WTC11 (cell line): ENCODE results near the gene ZNF579.

Experiments used
- FOXK1 ChIP-seq: sonication (generic); formaldehyde crosslinking; IDR thresholded peaks from 2 replicates; pipeline ENCODE4 v1.8.0; 2022; ENCODE audit warnings: mild to moderate bottlenecking, moderate library complexity, missing genetic modification reagents
- JUN ChIP-seq: sonication (generic); formaldehyde crosslinking; IDR thresholded peaks from 2 replicates; pipeline ENCODE4 v1.8.0; 2023; ENCODE audit warnings: mild to moderate bottlenecking, missing genetic modification reagents
- MYBL2 ChIP-seq: sonication (generic); formaldehyde crosslinking; IDR thresholded peaks from 2 replicates; pipeline ENCODE4 v1.8.1; 2023; ENCODE audit warnings: mild to moderate bottlenecking, moderate library complexity, missing genetic modification reagents
- NFATC4 ChIP-seq: fragments of 250-450 bp; sonication (Bioruptor Pico); IDR thresholded peaks from 2 replicates; pipeline ENCODE4 v1.9.0; 2021; ENCODE audit warnings: mild to moderate bottlenecking
- RELA ChIP-seq: sonication (generic); formaldehyde crosslinking; IDR thresholded peaks from 2 replicates; pipeline ENCODE4 v1.8.1; 2022; ENCODE audit warnings: missing genetic modification reagents, mild to moderate bottlenecking, borderline replicate concordance
- SP1 ChIP-seq: sonication (generic); formaldehyde crosslinking; conservative IDR thresholded peaks from 2 replicates; pipeline ENCODE4 v1.8.1; 2022; ENCODE audit warnings: missing genetic modification reagents
- TF ChIP-seq, protein P1 (sequence below): fragments of 200-600 bp; IDR thresholded peaks from 2 replicates; pipeline ENCODE4 v1.8.0; 2022; ENCODE audit warnings: antibody characterized with exemption

DNA sequence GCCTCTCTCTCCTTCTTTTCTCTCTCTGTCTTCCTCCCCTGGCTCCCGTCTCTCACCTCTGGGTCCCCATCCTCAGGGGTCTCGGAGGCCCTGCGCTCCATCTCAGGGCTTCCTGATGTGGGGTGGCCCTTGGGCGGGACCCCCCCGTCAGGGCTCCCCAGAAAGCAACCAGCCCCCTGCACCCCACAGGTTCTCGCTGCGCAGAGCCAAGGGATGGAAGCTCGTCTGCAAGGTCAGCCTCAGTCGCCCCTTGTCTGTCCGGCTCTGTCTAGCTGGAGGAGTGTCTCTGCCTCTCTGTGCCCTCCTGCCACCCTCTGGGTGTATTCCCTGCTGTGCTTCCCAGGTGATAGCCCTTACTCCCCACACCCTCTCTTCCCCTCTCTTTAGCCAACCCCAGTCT is 35.2 kb downstream of the ZNF579 start, which contains the start of gene SBK3:
- TF ChIP-seq, protein P1, sequence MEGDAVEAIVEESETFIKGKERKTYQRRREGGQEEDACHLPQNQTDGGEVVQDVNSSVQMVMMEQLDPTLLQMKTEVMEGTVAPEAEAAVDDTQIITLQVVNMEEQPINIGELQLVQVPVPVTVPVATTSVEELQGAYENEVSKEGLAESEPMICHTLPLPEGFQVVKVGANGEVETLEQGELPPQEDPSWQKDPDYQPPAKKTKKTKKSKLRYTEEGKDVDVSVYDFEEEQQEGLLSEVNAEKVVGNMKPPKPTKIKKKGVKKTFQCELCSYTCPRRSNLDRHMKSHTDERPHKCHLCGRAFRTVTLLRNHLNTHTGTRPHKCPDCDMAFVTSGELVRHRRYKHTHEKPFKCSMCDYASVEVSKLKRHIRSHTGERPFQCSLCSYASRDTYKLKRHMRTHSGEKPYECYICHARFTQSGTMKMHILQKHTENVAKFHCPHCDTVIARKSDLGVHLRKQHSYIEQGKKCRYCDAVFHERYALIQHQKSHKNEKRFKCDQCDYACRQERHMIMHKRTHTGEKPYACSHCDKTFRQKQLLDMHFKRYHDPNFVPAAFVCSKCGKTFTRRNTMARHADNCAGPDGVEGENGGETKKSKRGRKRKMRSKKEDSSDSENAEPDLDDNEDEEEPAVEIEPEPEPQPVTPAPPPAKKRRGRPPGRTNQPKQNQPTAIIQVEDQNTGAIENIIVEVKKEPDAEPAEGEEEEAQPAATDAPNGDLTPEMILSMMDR, result no peak
- TF ChIP-seq FOXK1 (CRISPR knock-in tag) (no peak), MYBL2 (CRISPR knock-in tag) (no peak), SP1 (CRISPR knock-in tag) (no peak), NFATC4 (CRISPR knock-in tag) (no peak), RELA (CRISPR knock-in tag) (no peak), JUN (CRISPR knock-in tag) (no peak)
